Dermis blood vessel endothelial cell (primary cell): Measurements from ENCODE around the gene DNAH10. TPM values are rescaled to one million over a fixed set of nuclear protein-coding genes. Genes with fewer than 3 reads are reported as not detected.
A peak's percentile ranks its signal among the peaks of the same experiment; 100 is the strongest.

Source experiments
- DNase-seq: peaks from one replicate; pipeline ENCODE4 v3.0.0; 2010
- total RNA-seq: library from RNA; depleted of rRNA; stranded (reverse); fragments of >200 nt; gene quantifications from 2 replicates; pipeline ENCODE4 v1.2.3, GENCODE V29; 2014

DNAH10 gene
- total RNA-seq, 1 donor from 2014 or later, result not detected

DNA sequence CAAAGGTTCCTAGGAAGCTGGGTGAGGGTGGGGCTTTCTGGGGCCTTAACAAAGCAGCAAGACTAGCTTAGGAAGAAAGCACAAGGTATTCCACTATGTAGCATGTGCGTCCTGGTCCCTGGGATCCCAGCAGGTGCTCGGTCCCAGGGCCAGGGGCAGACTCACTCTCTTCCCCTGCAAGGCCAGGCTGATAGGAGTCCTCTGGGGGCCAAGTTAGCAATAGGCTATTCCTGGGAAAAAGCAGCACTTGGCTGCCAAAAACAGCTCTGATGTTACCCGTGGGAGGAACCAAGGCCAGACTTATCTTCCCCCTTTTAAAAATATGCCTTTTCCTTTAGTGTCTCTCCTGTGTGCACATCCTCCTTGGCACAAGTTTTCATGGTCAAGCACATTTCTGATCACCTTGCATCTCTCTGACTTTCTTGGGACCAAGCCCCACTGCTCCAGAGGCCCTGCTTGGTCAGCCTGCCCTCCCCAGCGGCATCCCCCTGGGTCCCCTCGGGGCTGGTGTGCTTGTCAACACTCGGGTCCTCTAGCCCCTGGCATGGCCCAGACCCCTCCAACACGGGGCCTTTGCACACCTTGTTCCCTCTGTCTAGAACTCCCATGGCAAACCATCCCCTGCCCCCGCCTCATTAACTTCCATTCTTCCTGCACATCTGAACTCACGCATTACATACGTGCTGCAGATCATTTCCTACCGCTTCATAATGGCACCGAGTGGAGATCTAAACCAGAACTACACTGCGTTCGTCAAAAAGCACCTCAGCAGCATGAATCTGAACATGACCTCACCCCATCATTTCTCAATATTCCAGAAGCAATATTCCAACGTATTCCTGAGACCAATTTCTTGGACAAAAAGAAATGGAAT is 188.6 kb downstream of the DNAH10 start:
- no peak for DNase-seq

DNA sequence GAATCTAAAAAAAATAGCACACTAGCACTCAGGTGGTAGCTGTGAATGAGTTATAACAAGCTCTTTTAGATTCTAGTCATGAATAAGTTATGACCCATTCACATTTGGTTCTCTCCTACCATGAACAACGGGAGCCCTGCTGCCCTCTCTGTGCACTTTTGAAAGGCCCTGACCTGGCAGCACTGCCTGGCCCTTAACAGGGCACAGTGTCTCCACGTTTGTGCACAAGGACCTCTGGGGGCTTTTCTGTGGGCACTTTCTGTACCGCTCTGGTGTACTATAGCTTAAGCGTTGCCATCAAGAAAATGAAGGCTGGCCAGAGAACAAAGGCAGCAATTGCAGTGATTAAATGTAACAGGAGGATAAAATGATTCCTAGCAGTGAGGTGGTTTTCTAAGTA is 189.4 kb downstream of the DNAH10 start:
- DNase-seq, result no peak

- DNase-seq, result peak; percentile 29
Measured at GRCh38 chr12:123952037-123952436, 189.9 kb downstream of the DNAH10 start.

GRCh38 chr12:123954647-123955350 is 192.7 kb downstream of the DNAH10 start:
- DNase-seq, result no peak

DNA sequence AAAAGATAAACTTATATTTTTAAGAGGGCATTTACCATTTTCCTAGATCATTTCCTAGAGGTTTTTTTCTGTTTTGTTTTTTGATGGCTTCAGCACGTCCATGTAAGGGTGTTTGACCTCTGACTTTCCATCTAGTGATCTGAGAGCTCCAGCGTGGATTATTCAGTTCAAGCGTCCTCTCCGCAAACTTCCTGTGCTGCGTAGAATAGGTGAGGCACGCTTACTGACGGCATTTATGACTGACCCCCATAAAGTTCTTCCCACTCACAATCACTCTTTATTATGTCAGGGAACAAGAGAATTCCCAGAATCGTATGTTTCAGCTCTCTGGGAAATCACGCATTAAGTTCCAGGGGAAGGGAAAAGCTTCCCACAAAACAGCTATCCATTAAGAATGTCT is 194.1 kb downstream of the DNAH10 start:
- no peak for DNase-seq

DNA sequence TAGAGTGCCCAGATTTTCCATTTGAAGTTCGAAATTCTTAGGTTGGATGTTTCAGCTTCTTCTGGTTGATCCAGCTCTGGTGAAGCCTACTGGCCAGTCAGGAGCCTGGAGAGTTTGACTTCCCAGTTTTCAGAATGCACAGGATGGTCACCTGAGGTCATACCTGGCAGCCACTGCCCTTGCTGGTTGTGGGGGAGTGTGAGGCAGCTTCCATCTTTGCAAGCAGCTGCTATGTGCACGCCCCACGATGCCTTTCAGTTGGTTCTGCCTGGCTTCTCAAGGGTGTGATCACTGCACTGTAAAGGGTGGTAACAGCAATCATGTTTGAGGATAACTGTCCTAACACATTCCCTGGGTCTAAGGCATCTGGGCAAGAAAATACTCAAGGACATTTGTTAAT is 195.1 kb downstream of the DNAH10 start:
- DNase-seq, result no peak

- no peak for DNase-seq
Measured at GRCh38 chr12:123958462-123958861, 196.4 kb downstream of the DNAH10 start.

GRCh38 chr12:123958876-123959275 is 196.8 kb downstream of the DNAH10 start:
- DNase-seq, result no peak

- DNase-seq, result no peak
Measured at GRCh38 chr12:123960029-123960735, 198.1 kb downstream of the DNAH10 start.

DNA sequence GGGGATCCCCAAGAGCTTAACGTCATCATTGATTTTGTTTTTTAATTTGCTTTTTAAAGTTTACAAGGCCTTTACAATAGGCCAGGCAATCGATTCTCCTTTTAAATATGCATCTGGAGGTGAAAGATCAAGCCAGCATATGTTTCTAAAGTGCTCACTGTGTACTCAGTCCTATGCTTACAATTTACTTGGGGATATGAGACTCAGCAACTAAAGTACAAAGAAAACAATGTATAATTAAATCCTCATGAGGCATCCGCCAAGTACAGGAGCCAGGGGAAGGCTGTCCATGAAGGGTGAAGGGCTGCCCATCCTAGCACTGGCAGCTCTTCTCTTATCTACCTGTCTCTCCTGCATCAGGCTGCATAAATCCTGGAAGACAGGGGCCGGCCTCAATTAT is 198.8 kb downstream of the DNAH10 start:
- DNase-seq, result no peak

GRCh38 chr12:123961585-123962345 is 199.7 kb downstream of the DNAH10 start:
- no peak for DNase-seq

- DNase-seq, result no peak
Measured at GRCh38 chr12:123962513-123962912, 200.4 kb downstream of the DNAH10 start.

GRCh38 chr12:123963821-123964220 is 201.7 kb downstream of the DNAH10 start:
- DNase-seq, result no peak

- no peak for DNase-seq
Measured at GRCh38 chr12:123965382-123965781, 203.3 kb downstream of the DNAH10 start.

- no peak for DNase-seq
Measured at GRCh38 chr12:123966596-123966995, 204.5 kb downstream of the DNAH10 start.

- no peak for DNase-seq
Measured at GRCh38 chr12:123967121-123967586, 205.1 kb downstream of the DNAH10 start.

- no peak for DNase-seq
Measured at GRCh38 chr12:123971449-123971769, 209.3 kb downstream of the DNAH10 start.

- peak; percentile 63 for DNase-seq
Measured at GRCh38 chr12:123971770-123972456, 209.8 kb downstream of the DNAH10 start.

GRCh38 chr12:123972457-123973401 is 210.6 kb downstream of the DNAH10 start, which contains the start of the genes CCDC92 and ZNF664:
CCDC92 (minus strand) TSS chr12:123972831; CDS start chr12:123944305, 28,526 bp downstream.
ZNF664 (plus strand) TSS chr12:123973215; CDS start chr12:124012145, 38,930 bp downstream.
- peak; percentile 93 for DNase-seq

DNA sequence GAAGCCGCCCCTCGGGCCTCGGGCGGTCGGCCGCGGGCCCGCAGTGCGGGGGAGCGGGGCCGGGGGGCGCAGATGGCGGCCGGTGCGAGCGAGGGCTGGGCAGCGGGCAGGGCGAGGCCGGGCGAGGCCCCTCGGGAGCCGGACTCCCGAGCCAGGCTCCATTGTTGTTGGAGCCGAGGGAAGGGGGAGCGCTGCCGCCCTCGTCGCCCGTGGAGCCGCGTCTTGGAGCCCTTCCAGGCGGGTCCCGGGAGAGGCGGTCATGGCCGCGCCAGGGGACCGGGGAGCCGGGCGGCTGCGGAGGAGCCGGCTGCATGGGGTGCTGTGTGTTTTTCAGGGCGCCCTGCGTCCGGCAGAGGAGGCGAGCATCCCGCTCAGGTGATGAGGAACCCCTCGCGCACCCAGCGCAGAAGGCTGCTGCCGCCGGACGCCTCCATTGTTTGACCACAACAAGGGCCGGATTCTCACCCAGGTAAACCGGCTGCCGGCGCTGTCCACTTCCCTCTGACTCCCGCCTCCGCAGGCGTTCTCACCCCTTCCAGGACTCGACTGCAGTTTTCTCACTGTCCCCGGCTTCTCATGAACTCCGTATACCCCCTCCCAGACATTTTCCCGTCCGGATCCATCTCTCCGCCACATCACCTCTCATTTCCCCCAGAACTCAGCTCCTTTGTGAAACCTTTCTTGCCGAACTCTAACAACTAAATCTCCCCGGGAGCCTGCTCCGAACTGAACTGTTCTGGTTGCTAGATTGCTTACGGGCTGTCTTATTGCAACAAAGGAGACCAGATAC is 211.6 kb downstream of the DNAH10 start:
- DNase-seq, result peak; percentile 47
